B cell (primary cell): ENCODE measurements around the gene CADPS.

Experiments used
- EZH2 ChIP-seq: IDR thresholded peaks from 2 replicates; pipeline ENCODE4 v1.6.1; 2012; ENCODE audit warnings: borderline replicate concordance, low read depth, mild to moderate bottlenecking, moderate library complexity, low read length; ENCODE audit not compliant: insufficient read depth, poor library complexity, severe bottlenecking
- TF ChIP-seq, protein P1 (sequence below): fragments of 200-600 bp; IDR thresholded peaks from one replicate; pipeline ENCODE4 v1.8.0; 2022; ENCODE audit warnings: antibody characterized with exemption, mild to moderate bottlenecking

GRCh38 chr3:62724503-62724902, 150.7 kb downstream of the CADPS start:
- TF ChIP-seq, protein P1, sequence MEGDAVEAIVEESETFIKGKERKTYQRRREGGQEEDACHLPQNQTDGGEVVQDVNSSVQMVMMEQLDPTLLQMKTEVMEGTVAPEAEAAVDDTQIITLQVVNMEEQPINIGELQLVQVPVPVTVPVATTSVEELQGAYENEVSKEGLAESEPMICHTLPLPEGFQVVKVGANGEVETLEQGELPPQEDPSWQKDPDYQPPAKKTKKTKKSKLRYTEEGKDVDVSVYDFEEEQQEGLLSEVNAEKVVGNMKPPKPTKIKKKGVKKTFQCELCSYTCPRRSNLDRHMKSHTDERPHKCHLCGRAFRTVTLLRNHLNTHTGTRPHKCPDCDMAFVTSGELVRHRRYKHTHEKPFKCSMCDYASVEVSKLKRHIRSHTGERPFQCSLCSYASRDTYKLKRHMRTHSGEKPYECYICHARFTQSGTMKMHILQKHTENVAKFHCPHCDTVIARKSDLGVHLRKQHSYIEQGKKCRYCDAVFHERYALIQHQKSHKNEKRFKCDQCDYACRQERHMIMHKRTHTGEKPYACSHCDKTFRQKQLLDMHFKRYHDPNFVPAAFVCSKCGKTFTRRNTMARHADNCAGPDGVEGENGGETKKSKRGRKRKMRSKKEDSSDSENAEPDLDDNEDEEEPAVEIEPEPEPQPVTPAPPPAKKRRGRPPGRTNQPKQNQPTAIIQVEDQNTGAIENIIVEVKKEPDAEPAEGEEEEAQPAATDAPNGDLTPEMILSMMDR, result no peak
- no peak for TF ChIP-seq EZH2
